Lower leg skin (tissue), 4 donors: ENCODE data around the gene ARG2. TPM values are rescaled to one million over a fixed set of nuclear protein-coding genes. Genes with fewer than 3 reads are reported as not detected.

Experiments used
- DNase-seq, 2 donors: peaks; one replicate each; pipeline ENCODE4 v3.0.0-alpha.2; 2019; ENCODE audit warnings: low spot score in 2 of 2
- H3K4me3 ChIP-seq: fragments of 200-600 bp; sonication (generic); 2 replicates; pipeline ENCODE4 v1.5.1; 2017; ENCODE audit warnings: mild to moderate bottlenecking, low read depth; ENCODE audit not compliant: poor library complexity, severe bottlenecking
- POLR2A ChIP-seq, 2 donors: fragments of 450-650 bp; IDR thresholded peaks; one replicate each; pipeline ENCODE4 v1.6.1; 2016 to 2017; ENCODE audit warnings: antibody characterized with exemption in 2 of 2, mild to moderate bottlenecking in 1 of 2, moderate library complexity in 1 of 2
- WGBS, 2 donors: methylation state at CpG; one replicate each; pipeline ENCODE4 v1.1.5; 2018; 5-methylcytosine and 5-hydroxymethylcytosine counted together
- intact Hi-C: fragments of 100-400 bp; cut with DNase I; formaldehyde crosslinking; loops from one replicate; pipeline ENCODE4 v1.15.0; 2023; ENCODE audit warnings: low total_unique reads
- total RNA-seq, 4 donors: library from RNA; depleted of rRNA; stranded (reverse); fragments of >200 nt; gene quantifications; one replicate each; pipeline ENCODE4 v1.1.0, GENCODE V29; 2016
- TF ChIP-seq, protein P1 (sequence below), 3 donors: fragments of 450-650 bp; IDR thresholded peaks; one replicate each; pipeline ENCODE4 v1.5.1; 2016; ENCODE audit warnings: antibody characterized with exemption in 3 of 3, mild to moderate bottlenecking in 3 of 3, moderate library complexity in 2 of 3

Gene ARG2
- total RNA-seq, 4 donors from 2014 or later = 3.5 to 6.8 (median 5.2) TPM

GRCh38 chr14:67641902-67642749 lies 22.4 kb downstream of the ARG2 start:
- WGBS, 2 donors = 87 to 88% methylated on average over 5 of the region's 5 CpGs
- TF ChIP-seq, protein P1, sequence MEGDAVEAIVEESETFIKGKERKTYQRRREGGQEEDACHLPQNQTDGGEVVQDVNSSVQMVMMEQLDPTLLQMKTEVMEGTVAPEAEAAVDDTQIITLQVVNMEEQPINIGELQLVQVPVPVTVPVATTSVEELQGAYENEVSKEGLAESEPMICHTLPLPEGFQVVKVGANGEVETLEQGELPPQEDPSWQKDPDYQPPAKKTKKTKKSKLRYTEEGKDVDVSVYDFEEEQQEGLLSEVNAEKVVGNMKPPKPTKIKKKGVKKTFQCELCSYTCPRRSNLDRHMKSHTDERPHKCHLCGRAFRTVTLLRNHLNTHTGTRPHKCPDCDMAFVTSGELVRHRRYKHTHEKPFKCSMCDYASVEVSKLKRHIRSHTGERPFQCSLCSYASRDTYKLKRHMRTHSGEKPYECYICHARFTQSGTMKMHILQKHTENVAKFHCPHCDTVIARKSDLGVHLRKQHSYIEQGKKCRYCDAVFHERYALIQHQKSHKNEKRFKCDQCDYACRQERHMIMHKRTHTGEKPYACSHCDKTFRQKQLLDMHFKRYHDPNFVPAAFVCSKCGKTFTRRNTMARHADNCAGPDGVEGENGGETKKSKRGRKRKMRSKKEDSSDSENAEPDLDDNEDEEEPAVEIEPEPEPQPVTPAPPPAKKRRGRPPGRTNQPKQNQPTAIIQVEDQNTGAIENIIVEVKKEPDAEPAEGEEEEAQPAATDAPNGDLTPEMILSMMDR (IDR thresholded peaks at IDR 0.05) = no peak
- no peak for TF ChIP-seq POLR2A (IDR thresholded peaks at IDR 0.05)
- no peak for DNase-seq
- intact Hi-C loops = no loop called here
- H3K4me3 ChIP-seq = no peak overlapping the region

- intact Hi-C loops = no loop called here
- no peak for DNase-seq
- H3K4me3 ChIP-seq = no peak overlapping the region
- 39 to 50% methylated on average over 1 of the region's 1 CpG for WGBS, 2 donors
- TF ChIP-seq, protein P1 (IDR thresholded peaks at IDR 0.05) = no peak
- no peak for TF ChIP-seq POLR2A (IDR thresholded peaks at IDR 0.05)
Measured at GRCh38 chr14:67643713-67644112, 24.0 kb downstream of the ARG2 start.

- TF ChIP-seq, protein P1 (IDR thresholded peaks at IDR 0.05) = no peak
- no peak for TF ChIP-seq POLR2A (IDR thresholded peaks at IDR 0.05)
- intact Hi-C loops = no loop called here
Measured at GRCh38 chr14:67644428-67644827, 24.7 kb downstream of the ARG2 start.

DNA sequence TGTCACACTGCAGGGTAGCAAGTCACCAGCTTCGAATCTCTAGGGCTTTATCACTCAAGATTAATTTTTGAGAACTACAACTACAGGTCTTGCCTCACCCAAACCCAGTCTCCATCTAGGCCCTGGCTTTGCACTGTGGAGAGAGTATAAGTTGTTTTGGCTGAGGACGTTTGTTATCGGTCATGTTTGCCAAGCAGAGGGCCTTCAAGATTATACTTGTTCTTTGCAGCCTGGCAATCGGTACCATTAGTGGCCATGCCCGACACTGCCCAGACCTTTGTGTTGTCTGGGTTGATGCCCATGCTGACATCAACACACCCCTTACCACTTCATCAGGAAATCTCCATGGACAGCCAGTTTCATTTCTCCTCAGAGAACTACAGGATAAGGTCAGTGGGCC lies 25.7 kb downstream of the ARG2 start:
- intact Hi-C loops = no loop called here
- no peak for DNase-seq
- H3K4me3 ChIP-seq = no peak overlapping the region
- WGBS, 2 donors = 75 to 85% methylated on average over 5 of the region's 5 CpGs
- TF ChIP-seq, protein P1 (IDR thresholded peaks at IDR 0.05) = no peak
- no peak for TF ChIP-seq POLR2A (IDR thresholded peaks at IDR 0.05)

More at GRCh38 chr14:67644428-67644827, 24.7 kb downstream of the ARG2 start:
- H3K4me3 ChIP-seq = no peak overlapping the region
- WGBS, 2 donors = 79 to 86% methylated on average over 2 of the region's 2 CpGs
- no peak for DNase-seq

- no peak for DNase-seq
- 87 to 91% methylated on average over 3 of the region's 3 CpGs for whole genome bisulfite sequencing, 2 donors
- H3K4me3 ChIP-seq = no peak overlapping the region
- intact Hi-C loops = no loop called here
- TF ChIP-seq, protein P1 (IDR thresholded peaks at IDR 0.05) = no peak
- TF ChIP-seq POLR2A (IDR thresholded peaks at IDR 0.05) = no peak
Measured at GRCh38 chr14:67646131-67646530, 26.4 kb downstream of the ARG2 start.
